Endothelial cell of umbilical vein (primary cell): ENCODE results near the gene HS6ST2.

Experiments
- EZH2 ChIP-seq: IDR thresholded peaks from 2 replicates; pipeline ENCODE4 v1.6.1; 2012; ENCODE audit warnings: borderline replicate concordance, low read depth, mild to moderate bottlenecking, moderate library complexity, low read length, inconsistent platforms; ENCODE audit not compliant: severe bottlenecking
- GATA2 ChIP-seq: IDR thresholded peaks from 2 replicates; pipeline ENCODE4 v1.7.0; 2011; ENCODE audit warnings: low read depth, mild to moderate bottlenecking, moderate library complexity, mixed read lengths, low read length; ENCODE audit not compliant: insufficient read length, insufficient read depth
- MAX ChIP-seq: IDR thresholded peaks from 2 replicates; pipeline ENCODE4 v1.6.1; 2011; ENCODE audit not compliant: insufficient read depth, insufficient read length
- POLR2A ChIP-seq: IDR thresholded peaks from 2 replicates; pipeline ENCODE4 v1.6.1; 2012; ENCODE audit warnings: low read depth, mild to moderate bottlenecking, control low read depth, low read length
- POLR2AphosphoS5 ChIP-seq: IDR thresholded peaks from 2 replicates; pipeline ENCODE4 v1.6.1; 2012; ENCODE audit warnings: low read depth, mild to moderate bottlenecking, control low read depth, low read length, moderate library complexity; ENCODE audit not compliant: insufficient read depth
- TF ChIP-seq, protein P1 (sequence below), 2 donors: IDR thresholded peaks; 1 replicate in 1 of 2; 2 replicates in 1 of 2; pipeline ENCODE4 v1.5.1; 2011; ENCODE audit warnings: low read length in 2 of 2, mild to moderate bottlenecking in 2 of 2, moderate library complexity in 2 of 2, control low read depth in 1 of 2, inconsistent platforms in 1 of 2, low read depth in 1 of 2; ENCODE audit not compliant: insufficient read depth in 1 of 2; ENCODE audit errors: extremely low read depth in 1 of 2

DNA sequence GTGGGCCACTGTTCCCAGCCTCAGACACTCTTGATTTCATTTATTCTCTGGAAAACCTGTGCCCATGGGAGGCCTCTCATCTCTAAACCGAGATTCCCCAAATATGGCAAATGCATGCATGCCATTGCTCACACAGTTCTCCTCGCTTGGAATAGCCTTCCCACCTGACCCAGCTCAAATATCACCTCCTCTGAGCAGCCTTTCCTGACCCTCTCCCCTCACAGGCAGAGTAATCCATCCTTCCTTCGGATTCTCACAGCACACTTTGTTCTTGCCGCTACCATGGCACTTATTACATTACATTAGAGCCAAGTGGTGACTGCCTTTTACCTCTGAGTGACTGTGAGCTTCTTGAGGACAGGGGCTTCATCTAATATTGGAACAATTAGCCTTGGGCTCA, 209.5 kb downstream of the HS6ST2 start:
- no peak for TF ChIP-seq POLR2A
- TF ChIP-seq, protein P1, sequence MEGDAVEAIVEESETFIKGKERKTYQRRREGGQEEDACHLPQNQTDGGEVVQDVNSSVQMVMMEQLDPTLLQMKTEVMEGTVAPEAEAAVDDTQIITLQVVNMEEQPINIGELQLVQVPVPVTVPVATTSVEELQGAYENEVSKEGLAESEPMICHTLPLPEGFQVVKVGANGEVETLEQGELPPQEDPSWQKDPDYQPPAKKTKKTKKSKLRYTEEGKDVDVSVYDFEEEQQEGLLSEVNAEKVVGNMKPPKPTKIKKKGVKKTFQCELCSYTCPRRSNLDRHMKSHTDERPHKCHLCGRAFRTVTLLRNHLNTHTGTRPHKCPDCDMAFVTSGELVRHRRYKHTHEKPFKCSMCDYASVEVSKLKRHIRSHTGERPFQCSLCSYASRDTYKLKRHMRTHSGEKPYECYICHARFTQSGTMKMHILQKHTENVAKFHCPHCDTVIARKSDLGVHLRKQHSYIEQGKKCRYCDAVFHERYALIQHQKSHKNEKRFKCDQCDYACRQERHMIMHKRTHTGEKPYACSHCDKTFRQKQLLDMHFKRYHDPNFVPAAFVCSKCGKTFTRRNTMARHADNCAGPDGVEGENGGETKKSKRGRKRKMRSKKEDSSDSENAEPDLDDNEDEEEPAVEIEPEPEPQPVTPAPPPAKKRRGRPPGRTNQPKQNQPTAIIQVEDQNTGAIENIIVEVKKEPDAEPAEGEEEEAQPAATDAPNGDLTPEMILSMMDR (IDR thresholded peaks at IDR 0.05; ENCODE audit: extremely low read depth in 1 of 2, insufficient read depth in 1 of 2, low read depth in 1 of 2, low read length in 2 of 2), result no peak
- no peak for TF ChIP-seq POLR2AphosphoS5
- TF ChIP-seq EZH2, result no peak
- TF ChIP-seq GATA2, result no peak
- TF ChIP-seq MAX, result no peak
